GM23338 (cell line): ENCODE measurements around the gene TCP11. TPM values are rescaled to one million over a fixed set of nuclear protein-coding genes. Genes with fewer than 3 reads are reported as not detected.

ENCODE experiments used
- ATAC-seq: fragments of 200-7000 bp; cut with Tn5 transposase; 3 replicates; pipeline ENCODE4 v1.9.1; 2020
- DNase-seq: peaks from one replicate; pipeline ENCODE4 v3.0.0-alpha.2; 2015; ENCODE audit warnings: low spot score
- H2AFZ ChIP-seq: fragments of 200-600 bp; sonication (generic); 2 replicates; pipeline ENCODE4 v1.8.0; 2016; ENCODE audit warnings: antibody characterized with exemption, mild to moderate bottlenecking, moderate library complexity
- H3F3A ChIP-seq: fragments of 200-600 bp; sonication (generic); replicated peaks from 2 replicates; pipeline ENCODE4 v1.8.0; 2017; ENCODE audit warnings: antibody characterized with exemption, mixed run types, low read depth
- H3K27ac ChIP-seq: fragments of 200-600 bp; sonication (generic); 2 replicates; pipeline ENCODE4 v1.6.1; 2016; ENCODE audit warnings: low read depth
- H3K27me3 ChIP-seq: fragments of 200-600 bp; sonication (generic); 2 replicates; pipeline ENCODE4 v1.8.0; 2016; ENCODE audit warnings: mild to moderate bottlenecking, mixed run types, moderate library complexity; ENCODE audit not compliant: insufficient read depth
- H3K36me3 ChIP-seq: fragments of 200-600 bp; sonication (generic); 2 replicates; pipeline ENCODE4 v1.8.0; 2016; ENCODE audit warnings: mild to moderate bottlenecking; ENCODE audit not compliant: insufficient read depth
- H3K4me1 ChIP-seq: fragments of 200-600 bp; sonication (generic); 2 replicates; pipeline ENCODE4 v1.8.0; 2016; ENCODE audit warnings: mild to moderate bottlenecking, moderate library complexity; ENCODE audit not compliant: insufficient read depth
- H3K4me2 ChIP-seq: fragments of 200-600 bp; sonication (generic); 2 replicates; pipeline ENCODE4 v1.7.1; 2017; ENCODE audit warnings: mixed run types
- H3K4me3 ChIP-seq: fragments of 200-600 bp; sonication (generic); 2 replicates; pipeline ENCODE4 v1.6.1; 2016; ENCODE audit warnings: mixed run types
- H3K79me2 ChIP-seq: fragments of 200-600 bp; sonication (generic); replicated peaks from 2 replicates; pipeline ENCODE4 v1.8.0; 2017; ENCODE audit warnings: mild to moderate bottlenecking; ENCODE audit not compliant: insufficient read depth
- H3K9me2 ChIP-seq: fragments of 200-600 bp; sonication (generic); 2 replicates; pipeline ENCODE4 v1.8.0; 2017; ENCODE audit not compliant: insufficient read depth
- H4K20me1 ChIP-seq: fragments of 200-600 bp; sonication (generic); replicated peaks from 2 replicates; pipeline ENCODE4 v1.8.0; 2017; ENCODE audit warnings: mild to moderate bottlenecking; ENCODE audit not compliant: insufficient read depth
- H3K27ac Mint-ChIP-seq: 2 replicates; pipeline ENCODE4 v1.8.0; 2020; ENCODE audit warnings: inconsistent platforms, mild to moderate bottlenecking, moderate library complexity, mixed read lengths
- H3K27me3 Mint-ChIP-seq: 3 replicates; pipeline ENCODE4 v1.8.0; 2022; ENCODE audit warnings: low read depth, mild to moderate bottlenecking, moderate library complexity, mixed read lengths, inconsistent platforms; ENCODE audit not compliant: insufficient read depth, poor library complexity
- H3K36me3 Mint-ChIP-seq: 3 replicates; pipeline ENCODE4 v1.8.0; 2021; ENCODE audit warnings: low read depth, mild to moderate bottlenecking, inconsistent platforms, moderate library complexity, mixed read lengths
- H3K4me1 Mint-ChIP-seq: 3 replicates; pipeline ENCODE4 v1.8.0; 2020; ENCODE audit warnings: mild to moderate bottlenecking, inconsistent platforms, mixed read lengths
- H3K4me3 Mint-ChIP-seq: 3 replicates; pipeline ENCODE4 v1.8.0; 2021; ENCODE audit warnings: moderate library complexity, mild to moderate bottlenecking, inconsistent platforms, mixed read lengths
- H3K9me3 Mint-ChIP-seq: 3 replicates; pipeline ENCODE4 v1.8.0; 2020; ENCODE audit warnings: moderate library complexity, mild to moderate bottlenecking, inconsistent platforms, mixed read lengths
- CREB1 ChIP-seq: fragments of 250-450 bp; sonication (Bioruptor Pico); IDR thresholded peaks from 2 replicates; pipeline ENCODE4 v1.5.0; 2020; ENCODE audit warnings: low read depth, mild to moderate bottlenecking, moderate library complexity
- EZH2 ChIP-seq: fragments of 200-600 bp; sonication (generic); IDR thresholded peaks from one replicate; pipeline ENCODE4 v1.8.0; 2017; ENCODE audit warnings: antibody characterized with exemption, mild to moderate bottlenecking, low read depth; ENCODE audit not compliant: unreplicated experiment
- EZH2phosphoT487 ChIP-seq: fragments of 200-600 bp; sonication (generic); IDR thresholded peaks from one replicate; pipeline ENCODE4 v1.8.1; 2018; ENCODE audit warnings: antibody characterized with exemption; ENCODE audit not compliant: unreplicated experiment
- JUNB ChIP-seq: IDR thresholded peaks from one replicate; pipeline ENCODE4 v1.6.1; 2016; ENCODE audit warnings: antibody characterized with exemption; ENCODE audit not compliant: unreplicated experiment
- NANOG ChIP-seq: IDR thresholded peaks from 2 replicates; pipeline ENCODE4 v1.6.1; 2016; ENCODE audit warnings: antibody characterized with exemption, borderline replicate concordance
- POLR2AphosphoS5 ChIP-seq: IDR thresholded peaks from 2 replicates; pipeline ENCODE4 v1.6.1; 2016; ENCODE audit warnings: antibody characterized with exemption, low read depth
- STAT1 ChIP-seq: IDR thresholded peaks from one replicate; pipeline ENCODE4 v1.6.1; 2016; ENCODE audit warnings: antibody characterized with exemption; ENCODE audit not compliant: unreplicated experiment
- ZNF114 ChIP-seq: fragments of 250-450 bp; sonication (Bioruptor Pico); IDR thresholded peaks from 2 replicates; pipeline ENCODE4 v1.5.0; 2020; ENCODE audit warnings: mild to moderate bottlenecking, moderate library complexity
- ZNF331 ChIP-seq: fragments of 250-450 bp; sonication (Bioruptor Pico); IDR thresholded peaks from 2 replicates; pipeline ENCODE4 v1.5.0; 2020; ENCODE audit warnings: low read depth, mild to moderate bottlenecking, moderate library complexity
- polyA plus RNA-seq: library from polyadenylated mRNA; unstranded; fragments of >200 nt; fragmentation: Nextera tagmentation; extraction: Ambion mirVana; gene quantifications from 2 replicates; pipeline ENCODE4 v1.2.1, GENCODE V29; 2016
- total RNA-seq: library from RNA; depleted of rRNA; stranded (reverse); fragments of >200 nt; shearing (Covaris generic); gene quantifications from 2 replicates; pipeline ENCODE4 v1.2.3, GENCODE V29; 2014
- TF ChIP-seq, protein P1 (sequence below): IDR thresholded peaks from one replicate; pipeline ENCODE4 v1.6.1; 2018; ENCODE audit warnings: antibody characterized with exemption; ENCODE audit not compliant: unreplicated experiment
- TF ChIP-seq, protein P2 (sequence below): IDR thresholded peaks from 2 replicates; pipeline ENCODE4 v1.6.1; 2016; ENCODE audit warnings: antibody characterized with exemption
- TF ChIP-seq, protein P3 (sequence below), 2 experiments: fragments of 200-600 bp in 1 of 2; sonication (generic) in 1 of 2; conservative IDR thresholded peaks; 2 replicates each; pipeline versions ENCODE4 v1.5.1 to v1.6.1; 2016 to 2017; ENCODE audit warnings: antibody characterized with exemption in 2 of 2, low read depth in 2 of 2, mild to moderate bottlenecking in 2 of 2, moderate library complexity in 1 of 2
- TF ChIP-seq, protein P4 (sequence below): fragments of 250-450 bp; sonication (Bioruptor Pico); IDR thresholded peaks from 2 replicates; pipeline ENCODE4 v1.5.0; 2020; ENCODE audit warnings: mild to moderate bottlenecking, moderate library complexity

The TCP11 gene
- total and polyA plus RNA-seq, 2 experiments from 2014 or later: not detected

DNA sequence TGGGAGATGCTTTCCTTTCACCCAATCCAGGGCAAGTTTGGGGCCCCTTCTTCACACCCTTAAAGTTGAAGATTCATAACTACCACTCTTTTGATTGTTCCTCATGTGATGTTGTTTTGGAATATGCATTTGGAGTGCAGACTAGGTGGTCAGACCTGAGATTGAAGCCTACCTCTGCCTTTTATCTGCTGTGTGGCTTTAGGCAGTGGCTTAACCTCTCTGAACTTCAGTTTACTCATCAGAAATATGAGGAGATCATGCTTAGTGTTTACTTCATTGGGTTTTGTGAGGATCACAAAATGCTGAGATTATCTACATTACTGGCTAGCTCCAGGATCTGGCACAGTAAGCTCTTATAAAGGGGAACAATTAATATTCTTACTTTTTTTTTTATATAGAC lies 26.4 kb upstream of the TCP11 start:
- no peaks in the 10 kb centered on the region for H3K79me2 ChIP-seq
- H3K27ac ChIP-seq: no peak overlapping the region
- no peak overlapping the region for H3K4me3 Mint-ChIP-seq
- H3K27me3 ChIP-seq: no peaks in the 10 kb centered on the region
- peaks cover 6% of the 10 kb centered on the region for H3K4me1 Mint-ChIP-seq
- no peaks in the 10 kb centered on the region for H3K4me1 ChIP-seq
- no peaks in the 10 kb centered on the region for H3F3A ChIP-seq
- H3K36me3 Mint-ChIP-seq: peaks cover 2% of the 10 kb centered on the region; the same call in 2 of the 3 replicates
- H3K4me3 ChIP-seq: no peak overlapping the region
- H3K27ac Mint-ChIP-seq: no peak overlapping the region
- H3K4me2 ChIP-seq: no peak overlapping the region
- ATAC-seq (no peak), DNase-seq (no peak)
- H4K20me1 ChIP-seq: no peaks in the 10 kb centered on the region
- TF ChIP-seq, protein P1, sequence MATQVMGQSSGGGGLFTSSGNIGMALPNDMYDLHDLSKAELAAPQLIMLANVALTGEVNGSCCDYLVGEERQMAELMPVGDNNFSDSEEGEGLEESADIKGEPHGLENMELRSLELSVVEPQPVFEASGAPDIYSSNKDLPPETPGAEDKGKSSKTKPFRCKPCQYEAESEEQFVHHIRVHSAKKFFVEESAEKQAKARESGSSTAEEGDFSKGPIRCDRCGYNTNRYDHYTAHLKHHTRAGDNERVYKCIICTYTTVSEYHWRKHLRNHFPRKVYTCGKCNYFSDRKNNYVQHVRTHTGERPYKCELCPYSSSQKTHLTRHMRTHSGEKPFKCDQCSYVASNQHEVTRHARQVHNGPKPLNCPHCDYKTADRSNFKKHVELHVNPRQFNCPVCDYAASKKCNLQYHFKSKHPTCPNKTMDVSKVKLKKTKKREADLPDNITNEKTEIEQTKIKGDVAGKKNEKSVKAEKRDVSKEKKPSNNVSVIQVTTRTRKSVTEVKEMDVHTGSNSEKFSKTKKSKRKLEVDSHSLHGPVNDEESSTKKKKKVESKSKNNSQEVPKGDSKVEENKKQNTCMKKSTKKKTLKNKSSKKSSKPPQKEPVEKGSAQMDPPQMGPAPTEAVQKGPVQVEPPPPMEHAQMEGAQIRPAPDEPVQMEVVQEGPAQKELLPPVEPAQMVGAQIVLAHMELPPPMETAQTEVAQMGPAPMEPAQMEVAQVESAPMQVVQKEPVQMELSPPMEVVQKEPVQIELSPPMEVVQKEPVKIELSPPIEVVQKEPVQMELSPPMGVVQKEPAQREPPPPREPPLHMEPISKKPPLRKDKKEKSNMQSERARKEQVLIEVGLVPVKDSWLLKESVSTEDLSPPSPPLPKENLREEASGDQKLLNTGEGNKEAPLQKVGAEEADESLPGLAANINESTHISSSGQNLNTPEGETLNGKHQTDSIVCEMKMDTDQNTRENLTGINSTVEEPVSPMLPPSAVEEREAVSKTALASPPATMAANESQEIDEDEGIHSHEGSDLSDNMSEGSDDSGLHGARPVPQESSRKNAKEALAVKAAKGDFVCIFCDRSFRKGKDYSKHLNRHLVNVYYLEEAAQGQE: no peak
- no peak for TF ChIP-seq ZNF114 (CRISPR knock-in tag)
- TF ChIP-seq NANOG: no peak
- TF ChIP-seq, protein P2, sequence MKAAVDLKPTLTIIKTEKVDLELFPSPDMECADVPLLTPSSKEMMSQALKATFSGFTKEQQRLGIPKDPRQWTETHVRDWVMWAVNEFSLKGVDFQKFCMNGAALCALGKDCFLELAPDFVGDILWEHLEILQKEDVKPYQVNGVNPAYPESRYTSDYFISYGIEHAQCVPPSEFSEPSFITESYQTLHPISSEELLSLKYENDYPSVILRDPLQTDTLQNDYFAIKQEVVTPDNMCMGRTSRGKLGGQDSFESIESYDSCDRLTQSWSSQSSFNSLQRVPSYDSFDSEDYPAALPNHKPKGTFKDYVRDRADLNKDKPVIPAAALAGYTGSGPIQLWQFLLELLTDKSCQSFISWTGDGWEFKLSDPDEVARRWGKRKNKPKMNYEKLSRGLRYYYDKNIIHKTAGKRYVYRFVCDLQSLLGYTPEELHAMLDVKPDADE: no peak
- TF ChIP-seq, protein P3, sequence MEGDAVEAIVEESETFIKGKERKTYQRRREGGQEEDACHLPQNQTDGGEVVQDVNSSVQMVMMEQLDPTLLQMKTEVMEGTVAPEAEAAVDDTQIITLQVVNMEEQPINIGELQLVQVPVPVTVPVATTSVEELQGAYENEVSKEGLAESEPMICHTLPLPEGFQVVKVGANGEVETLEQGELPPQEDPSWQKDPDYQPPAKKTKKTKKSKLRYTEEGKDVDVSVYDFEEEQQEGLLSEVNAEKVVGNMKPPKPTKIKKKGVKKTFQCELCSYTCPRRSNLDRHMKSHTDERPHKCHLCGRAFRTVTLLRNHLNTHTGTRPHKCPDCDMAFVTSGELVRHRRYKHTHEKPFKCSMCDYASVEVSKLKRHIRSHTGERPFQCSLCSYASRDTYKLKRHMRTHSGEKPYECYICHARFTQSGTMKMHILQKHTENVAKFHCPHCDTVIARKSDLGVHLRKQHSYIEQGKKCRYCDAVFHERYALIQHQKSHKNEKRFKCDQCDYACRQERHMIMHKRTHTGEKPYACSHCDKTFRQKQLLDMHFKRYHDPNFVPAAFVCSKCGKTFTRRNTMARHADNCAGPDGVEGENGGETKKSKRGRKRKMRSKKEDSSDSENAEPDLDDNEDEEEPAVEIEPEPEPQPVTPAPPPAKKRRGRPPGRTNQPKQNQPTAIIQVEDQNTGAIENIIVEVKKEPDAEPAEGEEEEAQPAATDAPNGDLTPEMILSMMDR (conservative IDR thresholded peaks at IDR 0.05; ENCODE audit: low read depth in 2 of 2): no peak
- TF ChIP-seq STAT1: no peak
- no peak for TF ChIP-seq POLR2AphosphoS5
- no peak for TF ChIP-seq EZH2
- no peak for TF ChIP-seq EZH2phosphoT487
- TF ChIP-seq CREB1 (CRISPR knock-in tag): no peak
- TF ChIP-seq ZNF331: no peak
- TF ChIP-seq JUNB: no peak
- TF ChIP-seq, protein P4, sequence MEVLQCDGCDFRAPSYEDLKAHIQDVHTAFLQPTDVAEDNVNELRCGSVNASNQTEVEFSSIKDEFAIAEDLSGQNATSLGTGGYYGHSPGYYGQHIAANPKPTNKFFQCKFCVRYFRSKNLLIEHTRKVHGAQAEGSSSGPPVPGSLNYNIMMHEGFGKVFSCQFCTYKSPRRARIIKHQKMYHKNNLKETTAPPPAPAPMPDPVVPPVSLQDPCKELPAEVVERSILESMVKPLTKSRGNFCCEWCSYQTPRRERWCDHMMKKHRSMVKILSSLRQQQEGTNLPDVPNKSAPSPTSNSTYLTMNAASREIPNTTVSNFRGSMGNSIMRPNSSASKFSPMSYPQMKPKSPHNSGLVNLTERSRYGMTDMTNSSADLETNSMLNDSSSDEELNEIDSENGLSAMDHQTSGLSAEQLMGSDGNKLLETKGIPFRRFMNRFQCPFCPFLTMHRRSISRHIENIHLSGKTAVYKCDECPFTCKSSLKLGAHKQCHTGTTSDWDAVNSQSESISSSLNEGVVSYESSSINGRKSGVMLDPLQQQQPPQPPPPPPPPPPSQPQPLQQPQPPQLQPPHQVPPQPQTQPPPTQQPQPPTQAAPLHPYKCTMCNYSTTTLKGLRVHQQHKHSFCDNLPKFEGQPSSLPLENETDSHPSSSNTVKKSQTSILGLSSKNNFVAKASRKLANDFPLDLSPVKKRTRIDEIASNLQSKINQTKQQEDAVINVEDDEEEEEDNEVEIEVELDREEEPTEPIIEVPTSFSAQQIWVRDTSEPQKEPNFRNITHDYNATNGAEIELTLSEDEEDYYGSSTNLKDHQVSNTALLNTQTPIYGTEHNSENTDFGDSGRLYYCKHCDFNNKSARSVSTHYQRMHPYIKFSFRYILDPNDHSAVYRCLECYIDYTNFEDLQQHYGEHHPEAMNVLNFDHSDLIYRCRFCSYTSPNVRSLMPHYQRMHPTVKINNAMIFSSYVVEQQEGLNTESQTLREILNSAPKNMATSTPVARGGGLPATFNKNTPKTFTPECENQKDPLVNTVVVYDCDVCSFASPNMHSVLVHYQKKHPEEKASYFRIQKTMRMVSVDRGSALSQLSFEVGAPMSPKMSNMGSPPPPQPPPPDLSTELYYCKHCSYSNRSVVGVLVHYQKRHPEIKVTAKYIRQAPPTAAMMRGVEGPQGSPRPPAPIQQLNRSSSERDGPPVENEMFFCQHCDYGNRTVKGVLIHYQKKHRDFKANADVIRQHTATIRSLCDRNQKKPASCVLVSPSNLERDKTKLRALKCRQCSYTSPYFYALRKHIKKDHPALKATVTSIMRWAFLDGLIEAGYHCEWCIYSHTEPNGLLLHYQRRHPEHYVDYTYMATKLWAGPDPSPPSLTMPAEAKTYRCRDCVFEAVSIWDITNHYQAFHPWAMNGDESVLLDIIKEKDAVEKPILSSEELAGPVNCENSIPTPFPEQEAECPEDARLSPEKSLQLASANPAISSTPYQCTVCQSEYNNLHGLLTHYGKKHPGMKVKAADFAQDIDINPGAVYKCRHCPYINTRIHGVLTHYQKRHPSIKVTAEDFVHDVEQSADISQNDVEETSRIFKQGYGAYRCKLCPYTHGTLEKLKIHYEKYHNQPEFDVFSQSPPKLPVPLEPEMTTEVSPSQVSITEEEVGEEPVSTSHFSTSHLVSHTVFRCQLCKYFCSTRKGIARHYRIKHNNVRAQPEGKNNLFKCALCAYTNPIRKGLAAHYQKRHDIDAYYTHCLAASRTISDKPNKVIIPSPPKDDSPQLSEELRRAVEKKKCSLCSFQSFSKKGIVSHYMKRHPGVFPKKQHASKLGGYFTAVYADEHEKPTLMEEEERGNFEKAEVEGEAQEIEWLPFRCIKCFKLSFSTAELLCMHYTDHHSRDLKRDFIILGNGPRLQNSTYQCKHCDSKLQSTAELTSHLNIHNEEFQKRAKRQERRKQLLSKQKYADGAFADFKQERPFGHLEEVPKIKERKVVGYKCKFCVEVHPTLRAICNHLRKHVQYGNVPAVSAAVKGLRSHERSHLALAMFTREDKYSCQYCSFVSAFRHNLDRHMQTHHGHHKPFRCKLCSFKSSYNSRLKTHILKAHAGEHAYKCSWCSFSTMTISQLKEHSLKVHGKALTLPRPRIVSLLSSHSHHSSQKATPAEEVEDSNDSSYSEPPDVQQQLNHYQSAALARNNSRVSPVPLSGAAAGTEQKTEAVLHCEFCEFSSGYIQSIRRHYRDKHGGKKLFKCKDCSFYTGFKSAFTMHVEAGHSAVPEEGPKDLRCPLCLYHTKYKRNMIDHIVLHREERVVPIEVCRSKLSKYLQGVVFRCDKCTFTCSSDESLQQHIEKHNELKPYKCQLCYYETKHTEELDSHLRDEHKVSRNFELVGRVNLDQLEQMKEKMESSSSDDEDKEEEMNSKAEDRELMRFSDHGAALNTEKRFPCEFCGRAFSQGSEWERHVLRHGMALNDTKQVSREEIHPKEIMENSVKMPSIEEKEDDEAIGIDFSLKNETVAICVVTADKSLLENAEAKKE (CRISPR knock-in tag): no peak
- no peaks in the 10 kb centered on the region for H3K36me3 ChIP-seq
- 0 out of 2 replicates have a peak, but pooled peaks cover 2% of the 10 kb centered on the region for H3K9me2 ChIP-seq
- peaks cover 4% of the 10 kb centered on the region; the same call in 2 of the 3 replicates for H3K9me3 Mint-ChIP-seq
- H2AFZ ChIP-seq: no peak overlapping the region
- H3K27me3 Mint-ChIP-seq: peaks cover 10% of the 10 kb centered on the region
